Testis (tissue), 2 donors: ENCODE results near the gene KCNJ16.

Experiments
- POLR2A ChIP-seq: fragments of 450-650 bp; IDR thresholded peaks from one replicate; pipeline ENCODE4 v1.6.1; 2017; ENCODE audit warnings: antibody characterized with exemption, mild to moderate bottlenecking, moderate library complexity
- TF ChIP-seq, protein P1 (sequence below), 3 experiments: fragments of 450-650 bp in 2 of 3; fragments of 200-600 bp in 1 of 3; sonication (generic) in 1 of 3; IDR thresholded peaks; one replicate each; pipeline ENCODE4 v1.5.1; 2016 to 2019; ENCODE audit warnings: antibody characterized with exemption in 3 of 3, mild to moderate bottlenecking in 2 of 3, moderate library complexity in 1 of 3

DNA sequence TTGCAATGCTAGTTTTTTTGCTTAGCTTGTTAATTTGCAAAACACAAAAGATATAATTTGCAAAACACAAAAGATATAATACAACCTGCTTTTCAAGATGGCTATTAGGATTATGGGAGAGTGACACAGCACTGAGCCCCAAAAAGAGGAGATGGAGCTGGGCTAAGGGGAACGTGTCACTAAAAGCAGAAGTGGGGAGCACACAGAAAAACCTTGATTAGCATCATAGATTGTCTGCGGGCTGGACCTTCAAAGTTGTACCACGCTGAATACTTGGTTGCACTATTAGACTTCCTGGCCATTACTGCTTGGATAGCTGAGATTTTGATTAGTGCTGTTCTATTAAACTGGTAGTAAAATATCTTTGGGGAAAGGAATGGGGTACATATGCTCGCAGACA lies 36.2 kb downstream of the KCNJ16 start:
- TF ChIP-seq, protein P1, sequence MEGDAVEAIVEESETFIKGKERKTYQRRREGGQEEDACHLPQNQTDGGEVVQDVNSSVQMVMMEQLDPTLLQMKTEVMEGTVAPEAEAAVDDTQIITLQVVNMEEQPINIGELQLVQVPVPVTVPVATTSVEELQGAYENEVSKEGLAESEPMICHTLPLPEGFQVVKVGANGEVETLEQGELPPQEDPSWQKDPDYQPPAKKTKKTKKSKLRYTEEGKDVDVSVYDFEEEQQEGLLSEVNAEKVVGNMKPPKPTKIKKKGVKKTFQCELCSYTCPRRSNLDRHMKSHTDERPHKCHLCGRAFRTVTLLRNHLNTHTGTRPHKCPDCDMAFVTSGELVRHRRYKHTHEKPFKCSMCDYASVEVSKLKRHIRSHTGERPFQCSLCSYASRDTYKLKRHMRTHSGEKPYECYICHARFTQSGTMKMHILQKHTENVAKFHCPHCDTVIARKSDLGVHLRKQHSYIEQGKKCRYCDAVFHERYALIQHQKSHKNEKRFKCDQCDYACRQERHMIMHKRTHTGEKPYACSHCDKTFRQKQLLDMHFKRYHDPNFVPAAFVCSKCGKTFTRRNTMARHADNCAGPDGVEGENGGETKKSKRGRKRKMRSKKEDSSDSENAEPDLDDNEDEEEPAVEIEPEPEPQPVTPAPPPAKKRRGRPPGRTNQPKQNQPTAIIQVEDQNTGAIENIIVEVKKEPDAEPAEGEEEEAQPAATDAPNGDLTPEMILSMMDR (IDR thresholded peaks at IDR 0.05): no peak
- no peak for TF ChIP-seq POLR2A
